22Rv1 (cell line): ENCODE measurements around the gene BAZ2B.

Experiments used
- ZFX ChIP-seq: fragments of 450-650 bp; IDR thresholded peaks from 2 replicates; pipeline ENCODE4 v1.6.1; 2017; ENCODE audit warnings: antibody characterized with exemption, borderline replicate concordance
- TF ChIP-seq, protein P1 (sequence below): fragments of 450-650 bp; IDR thresholded peaks from 2 replicates; pipeline ENCODE4 v1.5.1; 2017; ENCODE audit warnings: mild to moderate bottlenecking

DNA sequence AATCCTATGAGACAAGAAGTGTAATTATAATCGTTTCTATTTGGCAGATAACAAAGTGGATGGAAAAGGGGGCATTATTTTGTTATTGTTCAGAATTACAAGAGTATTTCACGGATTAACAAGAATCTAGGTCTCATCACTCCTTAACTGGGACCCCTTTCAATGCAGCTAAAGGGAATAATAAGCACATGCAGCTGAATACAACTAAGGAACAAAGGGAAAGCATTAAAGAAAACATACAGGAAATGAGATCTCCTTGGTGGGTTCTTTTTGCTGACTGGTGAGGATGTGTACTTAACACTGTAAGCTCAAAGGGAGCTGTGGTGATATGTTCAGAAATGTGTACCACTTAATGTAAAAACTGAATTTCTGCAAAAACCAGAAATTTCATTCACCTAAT, 189.3 kb downstream of the BAZ2B start:
- TF ChIP-seq, protein P1, sequence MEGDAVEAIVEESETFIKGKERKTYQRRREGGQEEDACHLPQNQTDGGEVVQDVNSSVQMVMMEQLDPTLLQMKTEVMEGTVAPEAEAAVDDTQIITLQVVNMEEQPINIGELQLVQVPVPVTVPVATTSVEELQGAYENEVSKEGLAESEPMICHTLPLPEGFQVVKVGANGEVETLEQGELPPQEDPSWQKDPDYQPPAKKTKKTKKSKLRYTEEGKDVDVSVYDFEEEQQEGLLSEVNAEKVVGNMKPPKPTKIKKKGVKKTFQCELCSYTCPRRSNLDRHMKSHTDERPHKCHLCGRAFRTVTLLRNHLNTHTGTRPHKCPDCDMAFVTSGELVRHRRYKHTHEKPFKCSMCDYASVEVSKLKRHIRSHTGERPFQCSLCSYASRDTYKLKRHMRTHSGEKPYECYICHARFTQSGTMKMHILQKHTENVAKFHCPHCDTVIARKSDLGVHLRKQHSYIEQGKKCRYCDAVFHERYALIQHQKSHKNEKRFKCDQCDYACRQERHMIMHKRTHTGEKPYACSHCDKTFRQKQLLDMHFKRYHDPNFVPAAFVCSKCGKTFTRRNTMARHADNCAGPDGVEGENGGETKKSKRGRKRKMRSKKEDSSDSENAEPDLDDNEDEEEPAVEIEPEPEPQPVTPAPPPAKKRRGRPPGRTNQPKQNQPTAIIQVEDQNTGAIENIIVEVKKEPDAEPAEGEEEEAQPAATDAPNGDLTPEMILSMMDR: no peak
- no peak for TF ChIP-seq ZFX
